ENCODE results near the gene SAMM50. TPM values are rescaled to one million over a fixed set of nuclear protein-coding genes. Genes with fewer than 3 reads are reported as not detected.
"Not testable (repeated sequence)": the region's sequence is repeated elsewhere in the genome, so short reads cannot be mapped to it uniquely, and the experiment has no call there.

SAMM50 gene
- total RNA-seq, 1 experiment from 2014 or later, result 94.8 TPM

GRCh38 chr22:44012591-44012990 is 57.3 kb downstream of the SAMM50 start:
- DNase-seq (ENCODE audit: low read depth, low spot score), result no peak
- in situ Hi-C loops (cut with HindIII; ENCODE audit: low pct_unique_long_range_greater_than_20kb, low sequenced_read_pairs), result no loop called here

DNA sequence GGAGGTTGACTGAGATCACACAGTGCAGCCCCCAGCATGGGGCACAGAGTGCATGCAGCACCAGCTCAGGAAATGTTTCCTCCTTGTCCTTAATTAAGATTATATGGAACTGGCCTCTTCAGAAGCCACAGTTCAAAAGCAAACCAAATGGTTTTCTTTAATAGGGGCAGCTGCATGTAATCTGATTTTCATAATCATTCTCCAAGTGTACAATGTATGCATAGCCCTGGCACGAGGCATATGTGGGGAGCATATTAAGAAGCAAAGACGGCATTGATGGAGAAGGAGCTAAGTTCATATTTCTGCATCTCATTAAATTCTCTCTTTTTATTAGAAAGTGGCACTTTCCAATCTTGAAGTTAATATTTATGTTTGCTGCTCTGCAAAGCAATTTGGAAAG is 59.0 kb downstream of the SAMM50 start:
- in situ Hi-C loops (cut with HindIII; ENCODE audit: low pct_unique_long_range_greater_than_20kb, low sequenced_read_pairs), result no loop called here
- DNase-seq (ENCODE audit: low read depth, low spot score), result no peak

DNA sequence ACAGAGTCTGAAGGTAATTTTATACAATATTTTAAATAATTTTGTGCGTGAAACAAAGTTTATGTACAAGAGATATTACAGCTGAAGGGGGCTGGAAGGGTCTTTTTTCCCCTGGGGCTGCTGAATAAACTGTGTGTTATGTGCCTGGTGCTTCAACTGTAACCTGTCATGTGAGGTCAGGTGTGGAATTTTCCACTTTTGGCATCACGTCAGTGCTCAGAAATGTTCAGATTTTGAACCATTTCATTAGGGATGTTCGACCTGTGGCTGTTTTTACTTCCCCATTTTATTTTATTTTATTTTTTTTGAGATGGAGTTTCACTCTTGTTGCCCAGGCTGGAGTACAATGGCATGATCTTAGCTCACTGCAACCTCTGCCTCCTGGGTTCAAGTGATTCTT is 61.3 kb downstream of the SAMM50 start:
- in situ Hi-C loops (cut with HindIII; ENCODE audit: low pct_unique_long_range_greater_than_20kb, low sequenced_read_pairs); DNase-seq (ENCODE audit: low read depth, low spot score): not testable (repeated sequence)

DNA sequence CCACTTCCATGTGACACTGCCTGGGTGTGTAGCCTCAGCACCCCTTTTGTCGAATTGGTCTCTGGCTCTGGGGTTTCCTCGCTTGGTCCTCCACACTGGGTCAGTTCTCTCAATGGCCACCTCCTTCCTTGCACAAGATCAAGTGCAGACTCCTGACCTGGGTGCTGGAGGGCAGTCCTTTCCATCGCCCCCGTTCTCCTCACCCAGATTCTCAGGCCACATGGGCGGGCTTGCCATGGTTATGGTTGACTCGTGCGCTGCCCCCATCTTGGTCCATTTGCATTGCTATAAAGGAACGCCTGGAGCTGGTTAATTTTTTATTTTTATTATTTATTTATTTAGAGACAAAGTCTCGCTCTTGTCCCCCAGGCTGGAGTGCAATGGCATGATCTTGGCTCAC is 63.4 kb downstream of the SAMM50 start:
- no peak for DNase-seq (ENCODE audit: low read depth, low spot score)
- in situ Hi-C loops (cut with HindIII; ENCODE audit: low pct_unique_long_range_greater_than_20kb, low sequenced_read_pairs), result no loop called here

GRCh38 chr22:44019416-44019815 is 64.2 kb downstream of the SAMM50 start:
- no peak for DNase-seq (ENCODE audit: low read depth, low spot score)
- in situ Hi-C loops (cut with HindIII; ENCODE audit: low pct_unique_long_range_greater_than_20kb, low sequenced_read_pairs), result no loop called here

DNA sequence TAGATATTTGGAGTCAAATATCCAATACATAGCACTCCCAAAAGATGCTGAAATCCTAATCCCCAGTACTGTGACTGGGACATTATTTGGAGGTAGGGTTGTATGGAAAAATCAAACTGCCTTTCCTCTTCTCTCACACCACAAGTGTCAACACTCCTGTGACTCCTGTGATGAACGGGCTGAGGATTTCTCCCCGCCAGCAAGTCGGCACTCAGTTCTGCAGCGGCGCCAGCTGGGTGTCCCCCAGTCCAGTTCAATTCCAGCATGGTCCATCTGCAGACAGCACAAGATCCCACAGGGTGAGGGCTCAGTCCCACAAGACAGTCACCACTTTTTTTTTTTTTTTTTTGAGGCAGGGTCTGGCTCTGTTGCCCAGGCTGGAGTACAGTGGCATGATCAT is 64.6 kb downstream of the SAMM50 start:
- in situ Hi-C loops (cut with HindIII; ENCODE audit: low pct_unique_long_range_greater_than_20kb, low sequenced_read_pairs), result no loop called here
- no peak for DNase-seq (ENCODE audit: low read depth, low spot score)

DNA sequence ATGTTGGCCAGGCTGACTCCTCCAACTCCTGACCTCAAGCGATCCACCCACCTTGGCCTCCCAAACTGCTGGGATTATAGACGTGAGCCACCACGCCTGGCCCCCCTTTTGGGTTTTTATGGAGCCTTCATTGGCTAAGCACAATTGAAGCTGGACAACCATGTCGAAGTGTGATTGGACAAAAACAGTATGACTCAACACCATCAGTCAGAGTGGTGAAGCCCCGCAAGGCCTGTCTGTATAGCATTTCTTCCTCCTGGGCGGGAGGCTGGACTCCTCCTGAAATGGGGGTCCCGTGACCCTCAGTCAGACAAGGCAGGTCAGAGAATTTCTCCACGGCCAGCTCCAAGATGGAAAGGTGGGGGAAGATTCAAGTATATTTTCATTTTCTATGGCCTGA is 65.7 kb downstream of the SAMM50 start:
- in situ Hi-C loops (cut with HindIII; ENCODE audit: low pct_unique_long_range_greater_than_20kb, low sequenced_read_pairs), result no loop called here
- DNase-seq (ENCODE audit: low read depth, low spot score), result no peak

- in situ Hi-C loops (cut with HindIII; ENCODE audit: low pct_unique_long_range_greater_than_20kb, low sequenced_read_pairs), result no loop called here
- peak; percentile 34 for DNase-seq (ENCODE audit: low read depth, low spot score)
Measured at GRCh38 chr22:44023404-44024287, 68.4 kb downstream of the SAMM50 start.

- in situ Hi-C loops (cut with HindIII; ENCODE audit: low pct_unique_long_range_greater_than_20kb, low sequenced_read_pairs), result no loop called here
- peak; percentile 13 for DNase-seq (ENCODE audit: low read depth, low spot score)
Measured at GRCh38 chr22:44024288-44024921, 69.2 kb downstream of the SAMM50 start, which contains the start of gene PARVB. Gene PARVB (plus strand): TSS chr22:44024302. CDS start chr22:44024340, 38 bp downstream.

DNA sequence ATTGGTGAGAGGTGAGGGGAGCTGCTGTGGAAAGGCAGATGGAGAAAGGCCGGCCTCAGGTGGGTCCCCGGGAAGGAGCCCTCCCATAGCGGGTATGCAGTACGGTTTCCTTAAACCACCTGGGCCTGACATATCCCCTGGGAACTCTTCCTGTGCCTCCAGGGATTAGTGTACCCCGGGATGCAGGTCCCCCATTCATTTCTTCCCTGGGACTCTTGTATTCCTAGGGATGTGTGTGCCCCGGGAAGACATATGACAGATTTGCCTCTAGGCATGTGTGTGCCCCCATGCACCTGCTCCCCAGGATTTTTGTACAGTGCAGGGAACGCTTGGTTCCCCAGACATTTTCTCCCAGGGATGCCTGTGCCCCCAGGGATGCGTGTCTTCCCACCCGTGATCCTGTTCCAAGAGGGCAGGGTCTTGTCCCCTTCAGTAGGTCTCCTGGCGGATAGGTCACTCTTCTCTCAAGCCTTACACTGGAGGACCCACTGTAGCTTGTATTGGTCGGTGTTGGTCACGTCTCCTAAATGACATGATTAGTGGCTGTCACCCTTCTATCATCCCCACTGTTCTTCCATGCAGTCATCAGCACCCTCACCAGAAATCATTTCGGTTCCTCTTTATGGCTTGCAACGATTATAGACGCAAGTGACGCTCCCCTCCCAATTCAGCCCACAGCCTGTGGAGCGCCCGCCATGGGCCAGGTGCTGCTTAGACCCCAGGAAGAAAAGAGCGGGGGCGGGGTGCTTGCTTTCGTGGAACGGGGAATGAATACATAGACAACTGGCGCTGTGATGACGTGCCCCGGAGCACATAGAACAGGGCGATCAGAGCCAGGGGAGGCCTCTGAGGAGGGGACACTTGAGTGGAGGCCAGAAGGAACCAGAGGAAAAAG is 70.2 kb downstream of the SAMM50 start:
- peak; percentile 57 for DNase-seq (ENCODE audit: low read depth, low spot score)
- in situ Hi-C loops (cut with HindIII; ENCODE audit: low pct_unique_long_range_greater_than_20kb, low sequenced_read_pairs), result no loop called here

GRCh38 chr22:44026066-44026629 is 70.9 kb downstream of the SAMM50 start:
- DNase-seq (ENCODE audit: low read depth, low spot score), result peak; percentile 39
- in situ Hi-C loops (cut with HindIII; ENCODE audit: low pct_unique_long_range_greater_than_20kb, low sequenced_read_pairs), result no loop called here

- in situ Hi-C loops (cut with HindIII; ENCODE audit: low pct_unique_long_range_greater_than_20kb, low sequenced_read_pairs), result no loop called here
- peak; percentile 94 for DNase-seq (ENCODE audit: low read depth, low spot score)
Measured at GRCh38 chr22:44026630-44027511, 71.6 kb downstream of the SAMM50 start.

DNA sequence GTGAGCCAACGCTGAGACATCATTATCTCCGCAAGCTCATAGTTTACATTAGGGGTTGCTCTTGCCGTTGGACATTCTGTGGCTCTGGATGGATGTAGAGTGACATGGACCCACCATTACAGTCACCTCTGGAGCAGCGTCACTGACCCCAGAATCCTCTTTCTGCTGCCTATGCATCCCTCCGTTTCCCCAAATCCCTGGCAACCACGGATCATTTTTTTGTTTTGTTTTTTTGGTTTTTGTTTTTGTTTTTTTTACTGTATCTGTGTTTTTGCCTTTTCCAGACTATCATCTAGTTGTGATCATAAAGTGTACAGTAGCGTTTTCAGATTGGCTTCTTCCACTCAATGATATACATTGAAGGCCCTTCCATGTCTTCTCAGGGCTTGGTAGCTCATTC is 72.8 kb downstream of the SAMM50 start:
- in situ Hi-C loops (cut with HindIII; ENCODE audit: low pct_unique_long_range_greater_than_20kb, low sequenced_read_pairs), result no loop called here
- DNase-seq (ENCODE audit: low read depth, low spot score), result no peak

DNA sequence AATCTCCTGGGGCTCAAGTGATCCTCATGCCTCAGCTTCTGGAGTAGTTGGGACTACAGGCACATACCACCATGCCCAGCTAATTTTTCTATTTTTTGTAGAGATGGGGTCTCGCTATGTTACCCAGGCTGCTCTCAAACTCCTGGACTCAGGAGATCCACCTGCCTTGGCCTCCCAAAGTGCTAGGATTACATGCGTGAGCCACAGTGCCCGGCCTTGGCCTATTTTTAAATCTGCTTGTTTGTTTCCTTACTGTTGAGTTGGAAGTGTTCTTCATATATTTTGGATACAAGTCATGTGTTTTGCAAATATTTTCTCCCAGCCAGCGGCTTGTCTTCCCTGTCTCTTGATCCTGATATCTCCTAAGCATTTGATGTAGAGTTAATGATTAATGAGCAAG is 73.8 kb downstream of the SAMM50 start:
- DNase-seq (ENCODE audit: low read depth, low spot score), result no peak
- in situ Hi-C loops (cut with HindIII; ENCODE audit: low pct_unique_long_range_greater_than_20kb, low sequenced_read_pairs), result no loop called here

GRCh38 chr22:44030051-44030701 is 74.9 kb downstream of the SAMM50 start:
- in situ Hi-C loops (cut with HindIII; ENCODE audit: low pct_unique_long_range_greater_than_20kb, low sequenced_read_pairs), result no loop called here
- DNase-seq (ENCODE audit: low read depth, low spot score), result no peak

- DNase-seq (ENCODE audit: low read depth, low spot score), result no peak
- in situ Hi-C loops (cut with HindIII; ENCODE audit: low pct_unique_long_range_greater_than_20kb, low sequenced_read_pairs), result no loop called here
Measured at GRCh38 chr22:44030702-44031082, 75.5 kb downstream of the SAMM50 start.
